DND-41 (cell line): ENCODE results near the gene PTF1A.

ENCODE experiments used
- CTCF ChIP-seq: IDR thresholded peaks from 2 replicates; pipeline ENCODE4 v1.5.1; 2012; ENCODE audit warnings: borderline replicate concordance, low read length, moderate library complexity, mild to moderate bottlenecking; ENCODE audit not compliant: poor library complexity, severe bottlenecking; ENCODE audit errors: extremely low read depth
- EZH2 ChIP-seq: IDR thresholded peaks from 3 replicates; pipeline ENCODE4 v1.6.1; 2012; ENCODE audit warnings: borderline replicate concordance, low read depth, mild to moderate bottlenecking, moderate library complexity, low read length, inconsistent platforms; ENCODE audit not compliant: severe bottlenecking

GRCh38 chr10:23172429-23173213, 19.5 kb upstream of the PTF1A start:
- TF ChIP-seq CTCF = no peak
- TF ChIP-seq EZH2 = no peak
